Thymus (tissue), 11 donors: ENCODE measurements around the gene CGREF1. TPM values are rescaled to one million over a fixed set of nuclear protein-coding genes. Genes with fewer than 3 reads are reported as not detected.

ENCODE experiments used
- DNase-seq, 9 donors: peaks; one replicate each; pipeline ENCODE4 v3.0.0-alpha.2; 2013; ENCODE audit warnings: low spot score in 9 of 9, low read depth in 6 of 9, missing footprints in 1 of 9
- H3K27ac ChIP-seq, 2 donors: one replicate each; pipeline ENCODE4 v1.5.1; 2013; ENCODE audit warnings: control low read depth in 1 of 2, low read depth in 1 of 2, low read length in 1 of 2, mild to moderate bottlenecking in 1 of 2, moderate library complexity in 1 of 2
- H3K27me3 ChIP-seq, 2 donors: one replicate each; pipeline ENCODE4 v1.5.1; 2013; ENCODE audit warnings: low read length in 1 of 2; ENCODE audit not compliant: control insufficient read depth in 2 of 2, insufficient read depth in 1 of 2
- H3K36me3 ChIP-seq, 2 donors: one replicate each; pipeline ENCODE4 v1.5.1; 2013; ENCODE audit warnings: low read length in 1 of 2, mild to moderate bottlenecking in 1 of 2, moderate library complexity in 1 of 2; ENCODE audit not compliant: control insufficient read depth in 2 of 2, insufficient read depth in 2 of 2
- H3K4me1 ChIP-seq, 2 donors: one replicate each; pipeline ENCODE4 v1.5.1; 2013; ENCODE audit warnings: low read length in 2 of 2; ENCODE audit not compliant: control insufficient read depth in 2 of 2, insufficient read depth in 2 of 2
- H3K4me3 ChIP-seq, 2 donors: one replicate each; pipeline ENCODE4 v1.5.1; 2013; ENCODE audit warnings: low read length in 2 of 2, control low read depth in 1 of 2, mild to moderate bottlenecking in 1 of 2
- H3K9me3 ChIP-seq, 2 donors: one replicate each; pipeline ENCODE4 v1.5.1; 2013; ENCODE audit warnings: low read length in 1 of 2, mild to moderate bottlenecking in 1 of 2; ENCODE audit not compliant: control insufficient read depth in 2 of 2, insufficient read depth in 1 of 2
- WGBS: extraction: QIAGEN DNeasy Blood & Tissue Kit; methylation state at CpG from one replicate; pipeline ENCODE4 v1.1.7; 2013; 5-methylcytosine and 5-hydroxymethylcytosine counted together
- polyA plus RNA-seq: library from polyadenylated mRNA; stranded (reverse); fragments of 200-250 nt; gene quantifications from one replicate; pipeline ENCODE4 v1.2.3, GENCODE V29; 2013
- total RNA-seq: library from RNA; stranded (reverse); fragments of 120-200 nt; gene quantifications from one replicate; pipeline ENCODE4 v1.2.4, GENCODE V29; 2013
- donor health status: healthy.

Gene CGREF1
- total and polyA plus RNA-seq, 2 donors: 0.43 to 0.57 TPM

DNA sequence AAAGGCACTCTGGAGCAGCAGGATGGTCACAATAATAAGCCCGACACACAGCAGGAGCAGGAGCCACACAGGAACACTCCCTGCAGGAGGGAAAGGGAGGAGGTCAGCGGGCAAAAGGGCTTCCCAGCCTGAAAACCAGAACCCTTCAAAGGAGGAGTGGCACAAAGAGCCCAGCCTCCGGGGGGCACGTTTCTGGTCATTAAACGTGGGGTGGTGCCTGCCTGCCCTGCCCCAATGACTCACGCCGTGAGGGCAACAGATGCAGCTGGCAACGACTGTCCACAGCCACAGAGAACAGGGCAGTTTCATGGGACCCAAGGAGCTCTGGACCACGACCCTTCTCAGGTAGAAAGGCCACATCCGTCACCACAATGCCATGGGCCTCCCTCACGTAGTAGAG, 12.5 kb upstream of the CGREF1 start:
- DNase-seq: no peak
- no peaks in the 10 kb centered on the region for H3K27me3 ChIP-seq
- 98% methylated on average over 11 of the region's 11 CpGs for WGBS

DNA sequence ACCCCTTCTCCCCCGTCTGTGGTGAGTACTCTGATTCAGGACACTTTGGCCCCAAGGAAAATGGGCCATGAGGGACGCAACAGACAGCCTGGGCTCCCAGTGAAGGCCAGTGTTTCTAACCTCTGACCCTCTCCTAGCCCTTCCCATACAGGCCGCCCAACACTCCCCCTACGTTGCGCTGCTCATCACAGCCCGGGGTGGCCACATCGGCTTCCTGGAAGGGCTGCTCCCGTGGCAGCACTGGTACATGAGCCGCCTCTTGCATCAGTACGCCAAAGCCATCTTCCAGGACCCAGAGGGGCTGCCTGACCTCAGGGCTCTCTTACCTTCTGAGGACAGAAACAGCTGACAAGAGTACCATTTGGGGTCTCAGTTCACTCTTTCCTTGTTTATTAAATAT, 11.5 kb upstream of the CGREF1 start:
- Histone ChIP-seq H3K27me3 (no peaks in the 10 kb centered on the region), H3K9me3 (no peaks in the 10 kb centered on the region), H3K4me1 (peaks cover 5 to 13% of the 10 kb centered on the region in 2 donors), H3K4me3 (no peak overlapping the region), H3K27ac (no peak overlapping the region), H3K36me3 (peaks cover 34 to 36% of the 10 kb centered on the region in 2 donors)
- WGBS: 99% methylated on average over 10 of the region's 10 CpGs
- no peak for DNase-seq

More for the DNA sequence above, 12.5 kb upstream of the CGREF1 start:
- peaks cover 34 to 36% of the 10 kb centered on the region in 2 donors for H3K36me3 ChIP-seq
- H3K4me3 ChIP-seq: no peak overlapping the region
- no peaks in the 10 kb centered on the region for H3K9me3 ChIP-seq
- peaks cover 5 to 13% of the 10 kb centered on the region in 2 donors for H3K4me1 ChIP-seq
- H3K27ac ChIP-seq: no peak overlapping the region

DNA sequence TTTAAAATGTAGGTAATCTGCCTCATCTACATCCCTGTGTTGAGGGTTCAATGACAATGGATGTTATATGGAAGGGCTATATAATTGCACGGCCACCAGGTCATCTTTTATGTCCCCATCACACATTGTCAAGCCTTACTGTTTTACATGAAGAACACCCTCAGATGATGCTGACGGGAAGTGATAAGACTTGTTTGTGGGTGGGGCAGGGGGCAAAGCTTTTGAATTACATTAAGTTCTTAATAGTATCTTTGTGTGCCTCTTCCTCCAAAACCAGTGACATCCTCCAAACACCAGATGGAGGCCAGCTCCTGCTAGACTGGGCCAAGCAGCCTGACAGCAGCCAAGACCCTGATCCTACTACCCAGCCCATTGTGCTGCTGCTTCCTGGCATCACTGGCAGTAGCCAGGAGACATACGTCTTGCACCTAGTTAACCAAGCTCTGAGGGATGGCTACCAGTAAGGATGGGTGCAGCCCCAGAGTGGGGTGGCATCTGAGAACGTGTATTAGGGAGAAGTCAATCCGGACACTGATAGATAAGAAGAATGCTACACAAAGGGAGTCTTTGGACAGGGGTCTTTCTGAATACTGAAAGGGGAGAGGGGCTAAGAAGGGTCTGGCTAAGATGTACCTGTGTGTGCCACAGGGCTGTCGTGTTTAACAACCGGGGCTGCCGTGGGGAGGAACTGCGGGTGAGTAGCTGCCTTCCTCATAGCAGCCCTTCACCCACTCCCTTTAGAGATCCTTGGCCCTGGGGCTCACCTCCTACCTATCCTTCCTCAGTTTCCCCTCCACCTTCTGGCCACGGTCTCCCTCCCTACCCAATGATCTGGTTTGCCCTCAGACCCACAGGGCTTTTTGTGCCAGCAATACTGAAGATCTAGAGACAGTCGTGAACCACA, 10.0 kb upstream of the CGREF1 start:
- Histone ChIP-seq H3K27me3 (peaks cover 0 to 7% of the 10 kb centered on the region in 2 donors), H3K4me1 (peaks cover 5 to 14% of the 10 kb centered on the region in 2 donors), H3K36me3 (peaks cover 34 to 36% of the 10 kb centered on the region in 2 donors), H3K27ac (no peak overlapping the region), H3K4me3 (no peak overlapping the region), H3K9me3 (no peaks in the 10 kb centered on the region)
- no peak for DNase-seq
- WGBS: 96% methylated on average over 11 of the region's 11 CpGs

GRCh38 chr2:27127883-27128667, 9.1 kb upstream of the CGREF1 start:
- Histone ChIP-seq H3K27me3 (peaks cover 0 to 16% of the 10 kb centered on the region in 2 donors), H3K9me3 (no peaks in the 10 kb centered on the region), H3K4me1 (peaks cover 5 to 13% of the 10 kb centered on the region in 2 donors), H3K27ac (no peak overlapping the region), H3K4me3 (no peak overlapping the region), H3K36me3 (peaks cover 34 to 36% of the 10 kb centered on the region in 2 donors)
- 95% methylated on average over 9 of the region's 9 CpGs for WGBS
- DNase-seq: no peak

- no peak for DNase-seq
- 70% methylated on average over 5 of the region's 5 CpGs for WGBS
- no peaks in the 10 kb centered on the region for H3K9me3 ChIP-seq
- peaks cover 6 to 34% of the 10 kb centered on the region in 2 donors for H3K27me3 ChIP-seq
- H3K27ac ChIP-seq: no peak overlapping the region
- H3K36me3 ChIP-seq: peaks cover 18 to 20% of the 10 kb centered on the region in 2 donors
- H3K4me1 ChIP-seq: peaks cover 5 to 11% of the 10 kb centered on the region in 2 donors
- H3K4me3 ChIP-seq: no peak overlapping the region
These were observed 7.4 kb upstream of the CGREF1 start for GRCh38 chr2:27126252-27126710.

- Histone ChIP-seq H3K9me3 (no peaks in the 10 kb centered on the region), H3K4me1 (peaks cover 5 to 11% of the 10 kb centered on the region in 2 donors), H3K4me3 (no peak overlapping the region), H3K27me3 (peaks cover 14 to 46% of the 10 kb centered on the region in 2 donors), H3K36me3 (peaks cover 6 to 8% of the 10 kb centered on the region in 2 donors), H3K27ac (no peak overlapping the region)
- WGBS: 97% methylated on average over 3 of the region's 3 CpGs
- no peak for DNase-seq
These were observed 6.2 kb upstream of the CGREF1 start for GRCh38 chr2:27125104-27125503.

DNA sequence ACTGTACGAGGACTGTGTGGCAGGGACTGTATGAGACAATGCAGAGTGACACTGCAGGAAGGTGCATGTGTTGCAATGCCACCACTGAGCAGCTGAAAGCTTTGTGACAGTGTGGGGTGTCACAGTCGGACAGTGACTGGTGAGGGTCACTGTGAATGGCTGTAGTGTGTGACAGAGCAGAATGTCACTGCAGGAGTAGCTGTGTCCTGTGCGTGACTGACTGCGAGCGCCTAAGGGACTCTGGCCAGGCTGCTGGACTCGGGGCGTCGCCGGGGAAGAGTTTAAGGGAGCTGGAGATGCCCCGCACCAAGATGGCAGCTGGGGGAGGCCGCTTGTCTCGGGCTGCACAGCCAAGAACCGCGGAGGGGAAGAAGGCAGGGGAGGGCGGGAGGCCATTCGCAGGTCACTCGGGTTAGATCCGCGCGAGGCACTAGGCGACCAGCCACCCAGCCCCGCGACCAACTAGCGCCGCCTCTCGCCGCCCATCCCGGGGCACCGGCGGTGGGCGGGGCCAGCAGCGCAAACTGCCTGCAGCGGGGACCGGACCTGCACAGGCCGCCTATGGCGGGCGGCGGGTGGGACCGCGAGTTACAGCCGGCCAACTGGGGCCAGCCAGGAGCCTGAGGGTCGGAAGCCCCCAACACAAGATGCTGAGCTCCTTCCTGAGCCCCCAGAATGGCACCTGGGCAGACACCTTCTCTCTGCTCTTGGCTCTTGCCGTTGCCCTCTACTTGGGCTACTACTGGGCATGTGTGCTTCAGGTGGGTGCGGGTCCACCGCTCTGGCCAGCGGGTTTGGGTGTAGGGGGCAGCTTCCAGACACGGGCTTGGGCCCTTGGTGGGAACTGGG, 4.6 kb upstream of the CGREF1 start, which contains the start of gene ABHD1:
TSS of gene ABHD1 (plus strand) at position 514 of the 849 bp plus-strand sequence. CDS start at position 648, 134 bp downstream.
- peak in 5 of 9 donors; percentile 13 to 48 (median 28) for DNase-seq
- H3K27ac ChIP-seq: no peak within 1 kb of the TSS

GRCh38 chr2:27122791-27123190, 3.9 kb upstream of the CGREF1 start:
- Histone ChIP-seq H3K4me1 (peaks cover 5 to 14% of the 10 kb centered on the region in 2 donors), H3K27ac (no peak overlapping the region), H3K9me3 (no peaks in the 10 kb centered on the region), H3K36me3 (no peaks in the 10 kb centered on the region), H3K27me3 (peaks cover 34 to 67% of the 10 kb centered on the region in 2 donors), H3K4me3 (no peak overlapping the region)
- no peak for DNase-seq
- WGBS: 98% methylated on average over 7 of the region's 7 CpGs

More for the DNA sequence above, 4.6 kb upstream of the CGREF1 start, which contains the start of gene ABHD1:
- Histone ChIP-seq H3K27me3 (peaks cover 27 to 60% of the 10 kb centered on the region in 2 donors), H3K4me1 (peaks cover 5 to 14% of the 10 kb centered on the region in 2 donors), H3K36me3 (no peaks in the 10 kb centered on the region), H3K4me3 (peak within 1 kb of the TSS; percentile 48 to 68), H3K9me3 (no peaks in the 10 kb centered on the region)
- WGBS: 9% methylated on average over 47 of the region's 47 CpGs
